H9 (cell line): ENCODE measurements around the gene ANAPC4. TPM values are rescaled to one million over a fixed set of nuclear protein-coding genes. Genes with fewer than 3 reads are reported as not detected.

Source experiments
- DNase-seq: peaks from one replicate; pipeline ENCODE4 v3.0.0-alpha.2; 2017
- H2AFZ ChIP-seq: one replicate; pipeline ENCODE4 v1.6.1; 2013; ENCODE audit warnings: mild to moderate bottlenecking, low read length, control low read depth, moderate library complexity
- H2AK5ac ChIP-seq: 2 replicates; pipeline ENCODE4 v1.6.1; 2013; ENCODE audit warnings: low read length, control low read depth, mixed read lengths; ENCODE audit not compliant: insufficient read length
- H2BK120ac ChIP-seq: one replicate; pipeline ENCODE4 v1.6.1; 2013; ENCODE audit warnings: low read depth, mild to moderate bottlenecking, low read length, control low read depth, inconsistent platforms; ENCODE audit not compliant: poor library complexity, severe bottlenecking
- H2BK12ac ChIP-seq: 2 replicates; pipeline ENCODE4 v1.6.1; 2013; ENCODE audit warnings: low read length, control low read depth, mixed read lengths, low read depth; ENCODE audit not compliant: insufficient read length
- H2BK15ac ChIP-seq: 2 replicates; pipeline ENCODE4 v1.6.1; 2013; ENCODE audit warnings: low read depth, low read length, control low read depth
- H2BK20ac ChIP-seq: one replicate; pipeline ENCODE4 v1.6.1; 2013; ENCODE audit warnings: low read depth, mild to moderate bottlenecking, low read length, control low read depth, inconsistent platforms; ENCODE audit not compliant: poor library complexity, severe bottlenecking
- H2BK5ac ChIP-seq: 2 replicates; pipeline ENCODE4 v1.6.1; 2013; ENCODE audit warnings: low read length, control low read depth, mixed read lengths; ENCODE audit not compliant: insufficient read length
- H3K14ac ChIP-seq: 2 replicates; pipeline ENCODE4 v1.6.1; 2013; ENCODE audit warnings: low read length, control low read depth; ENCODE audit not compliant: insufficient read depth
- H3K18ac ChIP-seq: 2 replicates; pipeline ENCODE4 v1.6.1; 2013; ENCODE audit warnings: low read depth, mild to moderate bottlenecking, mixed read lengths, low read length, control low read depth; ENCODE audit not compliant: insufficient read length
- H3K23ac ChIP-seq: 2 replicates; pipeline ENCODE4 v1.6.1; 2013; ENCODE audit warnings: low read length, control low read depth, mixed read lengths, low read depth; ENCODE audit not compliant: insufficient read length
- H3K23me2 ChIP-seq: 2 replicates; pipeline ENCODE4 v1.6.1; 2013; ENCODE audit warnings: low read depth, mild to moderate bottlenecking, mixed read lengths, low read length, control low read depth; ENCODE audit not compliant: insufficient read length, poor library complexity, severe bottlenecking
- H3K27ac ChIP-seq: 2 replicates; pipeline ENCODE4 v1.5.1; 2013; ENCODE audit warnings: low read length, control low read depth, mixed read lengths, low read depth; ENCODE audit not compliant: insufficient read length
- H3K27me3 ChIP-seq: 2 replicates; pipeline ENCODE4 v1.6.1; 2013; ENCODE audit warnings: low read length, control low read depth, inconsistent platforms; ENCODE audit not compliant: insufficient read depth
- H3K4ac ChIP-seq: 2 replicates; pipeline ENCODE4 v1.6.1; 2013; ENCODE audit warnings: low read depth, mild to moderate bottlenecking, control low read depth, inconsistent platforms, low read length, moderate library complexity
- H3K4me1 ChIP-seq: 2 replicates; pipeline ENCODE4 v1.6.1; 2013; ENCODE audit warnings: low read length, control low read depth, inconsistent platforms; ENCODE audit not compliant: insufficient read depth
- H3K4me2 ChIP-seq: 2 replicates; pipeline ENCODE4 v1.6.1; 2013; ENCODE audit warnings: low read length, control low read depth, mixed read lengths; ENCODE audit not compliant: insufficient read length, insufficient read depth
- H3K56ac ChIP-seq: 2 replicates; pipeline ENCODE4 v1.6.1; 2013; ENCODE audit warnings: low read depth, mild to moderate bottlenecking, mixed read lengths, low read length, control low read depth; ENCODE audit not compliant: insufficient read length
- H3K79me1 ChIP-seq: 2 replicates; pipeline ENCODE4 v1.6.1; 2013; ENCODE audit warnings: low read depth, mild to moderate bottlenecking, moderate library complexity, low read length, control low read depth, inconsistent platforms; ENCODE audit not compliant: insufficient read depth, poor library complexity, severe bottlenecking
- H3K79me2 ChIP-seq: 2 replicates; pipeline ENCODE4 v1.6.1; 2013; ENCODE audit warnings: low read length, control low read depth, inconsistent platforms; ENCODE audit not compliant: insufficient read depth
- H3K9ac ChIP-seq: 2 replicates; pipeline ENCODE4 v1.6.1; 2013; ENCODE audit warnings: low read length, control low read depth, mixed read lengths; ENCODE audit not compliant: insufficient read length; ENCODE audit errors: extremely low read depth
- H3K9me3 ChIP-seq: one replicate; pipeline ENCODE4 v1.6.1; 2013; ENCODE audit warnings: low read depth, low read length, inconsistent platforms; ENCODE audit not compliant: control insufficient read depth
- H3T11ph ChIP-seq: one replicate; pipeline ENCODE4 v1.6.1; 2013; ENCODE audit warnings: mild to moderate bottlenecking, low read length, control low read depth, inconsistent platforms
- H4K20me1 ChIP-seq: one replicate; pipeline ENCODE4 v1.6.1; 2013; ENCODE audit not compliant: control insufficient read depth, insufficient read length, insufficient read depth
- H4K5ac ChIP-seq: 2 replicates; pipeline ENCODE4 v1.6.1; 2013; ENCODE audit warnings: low read depth, mild to moderate bottlenecking, mixed read lengths, low read length, control low read depth; ENCODE audit not compliant: insufficient read length
- H4K8ac ChIP-seq: replicated peaks from 2 replicates; pipeline ENCODE4 v1.6.1; 2013; ENCODE audit warnings: low read length, control low read depth, mixed read lengths, low read depth; ENCODE audit not compliant: insufficient read length
- H4K91ac ChIP-seq: 2 replicates; pipeline ENCODE4 v1.6.1; 2013; ENCODE audit warnings: low read depth, mild to moderate bottlenecking, moderate library complexity, mixed read lengths, low read length, control low read depth; ENCODE audit not compliant: insufficient read length
- H3K27ac Mint-ChIP-seq, 3 experiments: 2 replicates in 2 of 3; 3 replicates in 1 of 3; pipeline ENCODE4 v1.8.0; 2020 to 2021; ENCODE audit warnings: mixed read lengths in 3 of 3, mild to moderate bottlenecking in 1 of 3, moderate library complexity in 1 of 3
- H3K27me3 Mint-ChIP-seq: 2 replicates; pipeline ENCODE4 v1.8.0; 2021; ENCODE audit warnings: low read depth, mild to moderate bottlenecking, moderate library complexity, mixed read lengths
- H3K36me3 Mint-ChIP-seq, 3 experiments: 2 replicates in 2 of 3; 3 replicates in 1 of 3; pipeline ENCODE4 v1.8.0; 2020 to 2021; ENCODE audit warnings: low read depth in 3 of 3, mixed read lengths in 3 of 3; ENCODE audit not compliant: insufficient read depth in 1 of 3
- H3K4me1 Mint-ChIP-seq, 2 experiments: 2 replicates each; pipeline ENCODE4 v1.8.0; 2020; ENCODE audit warnings: mixed read lengths in 2 of 2
- H3K4me3 Mint-ChIP-seq, 2 experiments: 2 replicates in 1 of 2; 3 replicates in 1 of 2; pipeline ENCODE4 v1.8.0; 2020 to 2021; ENCODE audit warnings: mild to moderate bottlenecking in 2 of 2, mixed read lengths in 2 of 2, moderate library complexity in 1 of 2
- H3K9me3 Mint-ChIP-seq, 2 experiments: 2 replicates in 1 of 2; 3 replicates in 1 of 2; pipeline ENCODE4 v1.8.0; 2020; ENCODE audit warnings: mild to moderate bottlenecking in 2 of 2, mixed read lengths in 2 of 2, moderate library complexity in 1 of 2
- WGBS: extraction: QIAGEN DNeasy Blood & Tissue Kit; methylation state at CpG from one replicate; pipeline ENCODE4 v1.1.7; 2013; ENCODE audit warnings: missing lambda C conversion rate, low lambda C conversion rate, mixed read lengths; ENCODE audit not compliant: insufficient read length; ENCODE audit errors: extremely low coverage; 5-methylcytosine and 5-hydroxymethylcytosine counted together
- total RNA-seq: library from RNA; stranded (reverse); gene quantifications from 2 replicates; pipeline ENCODE4 v1.2.1, GENCODE V29; 2021
- TF ChIP-seq, protein P1 (sequence below): fragments of 200-600 bp; sonication (generic); conservative IDR thresholded peaks from 3 replicates; pipeline ENCODE4 v1.8.0; 2021; ENCODE audit warnings: antibody characterized with exemption, mild to moderate bottlenecking

The ANAPC4 gene
- total RNA-seq, 1 experiment from 2014 or later: 42.5 TPM

DNA sequence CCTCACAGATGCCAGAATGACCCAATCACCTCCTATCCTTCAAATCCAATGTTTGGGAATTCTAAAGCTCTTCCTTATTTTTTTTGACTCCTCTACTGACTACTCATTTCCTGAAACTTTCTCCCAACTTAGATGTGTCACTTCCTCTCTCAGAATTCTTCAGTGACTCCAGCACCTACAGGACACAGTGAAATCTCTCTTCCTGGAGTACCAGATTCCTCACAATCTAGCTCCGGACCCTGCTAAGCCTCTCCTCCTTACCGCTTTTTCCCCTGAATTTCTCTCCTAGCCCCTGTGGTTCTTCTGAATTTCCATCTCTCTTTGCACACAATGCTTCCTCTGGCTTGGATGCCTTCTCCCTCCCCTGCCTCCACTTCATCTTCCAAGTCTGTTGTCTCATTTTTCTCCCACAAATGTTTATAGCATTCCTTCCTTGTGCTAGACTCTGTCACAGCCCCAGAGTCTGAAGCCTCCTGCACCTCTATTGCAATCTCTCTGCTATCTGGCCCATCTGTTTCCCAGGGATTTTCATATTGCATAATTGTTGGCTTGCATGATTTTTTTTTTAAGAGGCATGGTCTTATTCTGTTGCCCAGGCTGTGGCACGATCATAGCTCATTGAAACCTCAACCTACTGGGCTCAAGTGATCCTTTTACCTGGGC, 80.1 kb downstream of the ANAPC4 start:
- no peak for DNase-seq
- no peak overlapping the region for H4K8ac ChIP-seq
- H3K23ac ChIP-seq: no peak overlapping the region
- H3K4me2 ChIP-seq: no peak overlapping the region
- no CpG with 5 or more reads among the region's 3 CpGs for WGBS
- TF ChIP-seq, protein P1, sequence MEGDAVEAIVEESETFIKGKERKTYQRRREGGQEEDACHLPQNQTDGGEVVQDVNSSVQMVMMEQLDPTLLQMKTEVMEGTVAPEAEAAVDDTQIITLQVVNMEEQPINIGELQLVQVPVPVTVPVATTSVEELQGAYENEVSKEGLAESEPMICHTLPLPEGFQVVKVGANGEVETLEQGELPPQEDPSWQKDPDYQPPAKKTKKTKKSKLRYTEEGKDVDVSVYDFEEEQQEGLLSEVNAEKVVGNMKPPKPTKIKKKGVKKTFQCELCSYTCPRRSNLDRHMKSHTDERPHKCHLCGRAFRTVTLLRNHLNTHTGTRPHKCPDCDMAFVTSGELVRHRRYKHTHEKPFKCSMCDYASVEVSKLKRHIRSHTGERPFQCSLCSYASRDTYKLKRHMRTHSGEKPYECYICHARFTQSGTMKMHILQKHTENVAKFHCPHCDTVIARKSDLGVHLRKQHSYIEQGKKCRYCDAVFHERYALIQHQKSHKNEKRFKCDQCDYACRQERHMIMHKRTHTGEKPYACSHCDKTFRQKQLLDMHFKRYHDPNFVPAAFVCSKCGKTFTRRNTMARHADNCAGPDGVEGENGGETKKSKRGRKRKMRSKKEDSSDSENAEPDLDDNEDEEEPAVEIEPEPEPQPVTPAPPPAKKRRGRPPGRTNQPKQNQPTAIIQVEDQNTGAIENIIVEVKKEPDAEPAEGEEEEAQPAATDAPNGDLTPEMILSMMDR: no peak
- H3K4ac ChIP-seq: no peak overlapping the region
- H2BK20ac ChIP-seq: no peak overlapping the region
- no peaks in the 10 kb centered on the region for H3K79me2 ChIP-seq
- no peaks in the 10 kb centered on the region for H3K79me1 ChIP-seq
- Mint-ChIP-seq H3K27me3 (peaks cover 5% of the 10 kb centered on the region), H3K27ac (no peak overlapping the region; a peak in 1 of 7 replicates), H3K4me1 (peaks cover 5 to 6% of the 10 kb centered on the region in 2 experiments; a peak in 1 of 4 replicates), H3K9me3 (no peaks in the 10 kb centered on the region), H3K36me3 (no peaks in the 10 kb centered on the region; a peak in 1 of 7 replicates), H3K4me3 (no peak overlapping the region)
- H3K27ac ChIP-seq: no peak overlapping the region
- H4K20me1 ChIP-seq: no peaks in the 10 kb centered on the region
- H3K27me3 ChIP-seq: no peaks in the 10 kb centered on the region; the same call in 1 of the 2 replicates
- H3T11ph ChIP-seq: no peak overlapping the region
- H2AK5ac ChIP-seq: no peak overlapping the region
- H3K9ac ChIP-seq: no peak overlapping the region
- H3K18ac ChIP-seq: no peak overlapping the region
- no peak overlapping the region for H2BK120ac ChIP-seq
- H3K9me3 ChIP-seq: no peaks in the 10 kb centered on the region
- H2BK15ac ChIP-seq: no peak overlapping the region
- H3K56ac ChIP-seq: no peak overlapping the region
- H2BK5ac ChIP-seq: no peak overlapping the region
- no peaks in the 10 kb centered on the region for H3K4me1 ChIP-seq
- no peak overlapping the region for H2BK12ac ChIP-seq
- H3K23me2 ChIP-seq: no peaks in the 10 kb centered on the region
- no peak overlapping the region for H4K5ac ChIP-seq
- no peak overlapping the region for H2AFZ ChIP-seq
- no peak overlapping the region for H4K91ac ChIP-seq
- H3K14ac ChIP-seq: no peak overlapping the region
